HG02973 (cell line): ENCODE measurements around the gene CAT.

Experiments used
- ATAC-seq: cut with Tn5 transposase; IDR thresholded peaks from one replicate; pipeline ENCODE4 v1.9.1; 2021; ENCODE audit warnings: moderate library complexity; ENCODE audit not compliant: unreplicated experiment

The CAT gene

GRCh38 chr11:34458525-34458924, 19.8 kb downstream of the CAT start:
- ATAC-seq = no peak

DNA sequence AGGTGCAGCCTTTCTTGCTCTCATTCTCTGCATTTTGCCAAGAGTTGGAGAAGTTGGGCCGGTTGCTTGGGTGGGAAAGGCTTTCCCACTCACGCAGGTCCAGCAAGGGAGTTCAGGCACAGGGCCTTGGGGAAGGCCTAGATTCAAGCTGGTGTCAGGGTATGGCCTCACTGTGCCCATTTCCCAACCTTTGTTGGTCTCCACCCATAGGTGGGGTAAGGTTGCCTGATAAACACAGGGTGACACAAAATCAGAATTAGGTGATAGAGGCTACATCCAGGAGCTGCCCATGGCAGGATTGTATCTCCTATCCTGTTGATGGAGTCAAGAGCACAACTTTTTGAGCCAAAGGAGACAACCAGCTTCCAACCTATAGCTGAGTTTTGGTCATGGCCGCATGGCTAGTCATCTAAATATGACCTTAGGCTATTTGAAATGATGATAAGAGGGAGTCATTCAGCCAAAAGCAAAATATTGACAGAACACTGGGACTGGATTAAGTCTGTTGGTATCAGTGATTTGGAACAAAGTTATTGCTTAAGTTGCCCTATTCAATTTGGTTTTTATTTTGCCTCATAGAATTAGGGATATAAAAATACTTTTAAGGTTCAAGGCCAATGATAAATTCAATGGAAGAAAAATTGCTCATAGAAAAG, 20.9 kb downstream of the CAT start:
- no peak for ATAC-seq

GRCh38 chr11:34460278-34460677, 21.5 kb downstream of the CAT start:
- ATAC-seq = no peak

DNA sequence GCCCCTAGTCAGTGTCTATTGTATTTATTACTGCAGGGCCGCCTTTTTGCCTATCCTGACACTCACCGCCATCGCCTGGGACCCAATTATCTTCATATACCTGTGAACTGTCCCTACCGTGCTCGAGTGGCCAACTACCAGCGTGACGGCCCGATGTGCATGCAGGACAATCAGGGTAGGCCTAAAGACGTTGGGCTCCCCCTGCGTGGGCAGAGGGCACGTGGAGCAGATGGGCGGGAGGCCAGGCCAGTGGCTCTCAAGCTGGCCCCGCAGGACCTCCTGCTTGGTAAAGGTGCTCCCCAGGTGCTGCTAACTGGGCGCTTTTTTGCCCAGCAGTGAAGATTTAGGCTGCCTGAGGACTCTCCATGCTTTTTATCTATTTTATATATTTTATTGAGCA, 22.5 kb downstream of the CAT start:
- no peak for ATAC-seq

DNA sequence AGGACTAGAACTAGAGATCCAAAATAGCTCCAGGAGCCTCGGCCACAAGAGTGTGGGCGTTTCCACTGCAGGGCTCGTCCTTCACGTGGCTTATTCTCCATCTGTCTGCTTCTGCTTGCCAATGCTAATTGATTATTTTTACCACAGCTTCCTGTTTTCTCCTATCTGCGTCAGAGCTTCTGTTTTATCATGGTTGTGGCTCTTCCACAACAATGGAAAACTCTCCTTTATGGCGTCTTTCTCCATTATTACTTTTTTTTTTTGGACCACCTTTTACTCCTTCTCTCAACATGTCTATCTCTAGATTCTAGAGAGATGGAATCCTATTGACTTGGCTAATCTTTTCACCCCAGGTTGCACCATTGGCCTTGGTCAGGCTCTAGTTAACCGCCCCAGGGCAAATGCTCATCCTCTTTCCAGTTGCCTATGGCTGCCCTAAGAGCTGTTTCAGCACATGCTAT, 25.9 kb downstream of the CAT start:
- no peak for ATAC-seq

GRCh38 chr11:34466802-34467488, 28.2 kb downstream of the CAT start:
- no peak for ATAC-seq

DNA sequence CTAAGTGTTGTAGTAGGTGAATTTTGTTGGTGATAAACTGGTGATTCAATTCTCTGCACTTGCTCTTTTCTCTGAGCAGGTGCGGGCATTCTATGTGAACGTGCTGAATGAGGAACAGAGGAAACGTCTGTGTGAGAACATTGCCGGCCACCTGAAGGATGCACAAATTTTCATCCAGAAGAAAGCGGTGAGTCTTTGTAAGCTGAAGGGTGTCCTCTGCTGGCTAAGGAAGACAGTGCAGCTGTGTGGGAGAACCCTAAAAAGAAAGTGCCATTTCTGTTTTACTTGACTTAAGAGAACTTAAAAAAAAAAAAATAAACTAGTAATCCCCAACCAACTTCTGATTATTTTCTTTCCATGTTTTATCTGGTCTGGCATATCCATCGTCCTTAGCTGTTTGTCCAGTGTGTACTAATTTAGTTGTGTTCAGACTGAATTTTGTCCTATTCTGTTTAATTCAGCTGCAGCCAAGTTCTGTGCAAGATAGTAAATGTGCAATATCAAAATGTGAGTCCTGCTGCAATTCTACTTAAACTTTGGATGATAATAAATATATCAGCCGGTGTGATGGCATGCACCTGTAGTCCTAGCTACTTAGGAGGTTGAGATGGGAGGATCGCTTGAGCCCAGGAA, 29.6 kb downstream of the CAT start:
- ATAC-seq = peak; percentile 59

DNA sequence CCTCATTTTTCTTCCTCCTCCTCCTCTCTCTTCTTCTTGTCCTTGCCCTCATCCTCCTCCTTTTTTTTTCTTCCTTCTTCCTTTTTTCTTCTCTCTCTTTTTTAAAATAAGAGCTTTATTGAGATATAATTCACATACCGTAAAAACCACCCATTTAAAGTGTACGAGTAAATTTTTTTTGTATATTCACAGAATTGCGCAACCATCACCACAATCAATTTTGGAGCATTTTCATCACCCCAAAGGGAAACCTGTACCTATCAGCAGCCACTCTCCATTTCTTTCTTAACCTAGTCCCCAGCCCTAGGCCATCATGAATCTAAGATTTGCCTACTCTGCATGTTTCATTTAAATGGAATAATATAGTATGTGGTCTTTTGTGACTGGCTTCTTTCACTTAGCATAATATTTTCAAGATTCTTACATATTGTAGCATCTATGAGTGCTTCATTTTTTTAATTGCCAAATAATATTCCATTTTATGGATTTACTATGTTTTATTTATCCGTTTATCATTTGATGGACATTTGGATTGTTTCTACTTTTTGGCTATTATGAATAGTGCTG, 35.0 kb downstream of the CAT start:
- ATAC-seq = no peak

GRCh38 chr11:34475656-34476055, 36.9 kb downstream of the CAT start:
- ATAC-seq = no peak

DNA sequence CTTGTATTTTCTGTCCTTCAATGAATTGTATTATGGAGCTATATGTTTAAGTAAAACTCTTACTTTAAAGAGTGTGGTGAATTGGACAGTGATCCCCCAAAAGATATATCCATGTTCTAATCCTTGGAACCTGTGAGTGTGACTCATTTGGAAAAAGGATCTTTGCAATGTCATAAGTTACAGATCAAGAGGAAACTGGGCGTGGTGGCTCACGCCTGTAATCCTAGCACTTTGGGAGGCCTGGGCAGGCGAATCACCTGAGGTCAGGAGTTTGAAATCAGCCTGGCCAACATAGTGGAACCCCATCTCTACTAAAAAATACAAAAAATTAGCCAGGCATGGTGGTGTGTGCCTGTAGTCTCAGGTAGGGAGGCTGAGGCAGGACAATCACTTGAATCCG, 38.1 kb downstream of the CAT start:
- no peak for ATAC-seq

DNA sequence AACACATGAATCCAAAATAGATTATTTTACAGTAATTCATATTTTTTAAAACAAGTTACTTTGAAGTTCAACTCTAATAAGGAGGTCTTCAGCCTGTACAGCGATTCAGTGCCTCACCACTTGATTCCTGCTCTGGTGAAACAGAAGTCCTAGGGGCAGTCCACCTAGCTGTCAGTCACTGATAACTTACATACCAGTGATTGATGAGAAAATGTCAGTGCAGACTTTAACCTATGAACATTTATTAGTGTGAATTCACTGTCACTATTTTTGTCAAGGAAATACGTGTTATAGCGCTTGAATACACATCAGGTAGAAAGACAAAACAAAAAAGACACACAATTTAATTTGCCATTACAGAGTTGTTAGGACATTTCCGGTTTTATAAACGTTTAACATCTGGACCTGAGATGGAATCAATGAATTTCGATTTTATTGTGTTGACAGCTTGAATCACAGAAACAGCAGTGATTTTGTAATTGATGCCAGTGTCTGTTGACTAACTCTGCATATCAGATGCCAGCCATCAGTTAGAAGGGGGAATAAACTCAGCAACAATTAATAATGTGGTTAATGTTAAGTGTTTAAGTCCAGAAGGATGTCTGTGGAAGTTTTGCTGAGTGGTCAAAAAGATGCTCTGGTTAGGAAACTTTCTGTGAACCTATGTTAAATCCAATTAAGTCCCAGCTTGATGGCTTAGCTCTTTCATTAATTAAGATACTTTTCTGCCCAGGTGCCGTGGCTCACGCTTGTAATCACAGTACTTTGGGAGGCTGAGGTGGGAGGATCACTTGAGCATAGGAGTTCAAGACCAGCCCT, 40.3 kb downstream of the CAT start:
- no peak for ATAC-seq

GRCh38 chr11:34480314-34480713, 41.6 kb downstream of the CAT start:
- no peak for ATAC-seq

DNA sequence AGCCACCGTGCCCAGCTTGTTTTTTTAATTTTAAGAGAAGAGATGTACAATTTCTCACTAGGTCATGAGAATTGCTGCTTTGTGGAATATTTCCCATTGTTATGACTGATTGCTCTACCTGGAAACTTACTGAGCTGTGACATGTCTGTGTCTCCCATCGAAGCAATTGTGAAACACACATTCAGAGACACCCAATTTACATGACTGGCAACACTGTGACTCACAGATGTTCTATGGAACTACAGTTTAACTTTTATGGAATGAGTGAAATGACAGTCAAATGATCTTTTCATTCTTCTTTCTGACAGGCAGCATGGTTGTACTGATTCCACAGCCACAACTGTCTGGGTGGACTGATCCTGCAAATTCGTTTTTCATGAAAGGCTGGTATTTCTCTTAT, 42.6 kb downstream of the CAT start:
- no peak for ATAC-seq

DNA sequence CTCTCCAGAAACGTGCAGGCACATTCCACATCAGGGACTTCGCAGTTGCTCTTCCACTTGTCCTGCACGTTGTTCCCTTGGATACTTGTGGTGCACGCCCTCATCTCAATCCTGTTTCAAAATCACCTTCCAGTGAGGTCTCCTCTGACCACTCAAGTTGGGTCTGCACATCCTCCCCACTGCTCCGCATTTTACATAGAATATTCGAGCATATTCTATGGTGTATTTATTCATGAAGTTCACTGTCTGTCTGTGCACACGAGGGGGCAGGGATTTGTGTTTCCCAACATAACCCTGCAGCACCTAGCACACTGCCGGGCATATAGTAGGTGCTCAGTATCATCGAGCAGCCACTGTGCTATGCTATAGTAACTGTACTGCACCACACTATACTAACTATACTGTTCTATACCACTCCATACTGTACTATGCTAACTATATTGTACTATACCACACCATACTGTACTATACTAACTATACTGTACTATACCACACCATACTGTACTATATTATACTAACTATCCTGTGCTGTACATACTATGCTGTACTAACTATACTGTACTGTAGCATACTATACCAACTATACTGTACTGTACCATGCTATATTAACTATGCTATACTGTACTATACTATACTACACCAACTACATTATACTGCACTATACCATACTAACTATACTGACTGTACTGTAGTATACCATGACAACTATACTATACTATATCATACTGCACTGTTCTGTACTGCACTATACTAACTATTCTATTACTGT, 44.6 kb downstream of the CAT start:
- ATAC-seq = no peak

DNA sequence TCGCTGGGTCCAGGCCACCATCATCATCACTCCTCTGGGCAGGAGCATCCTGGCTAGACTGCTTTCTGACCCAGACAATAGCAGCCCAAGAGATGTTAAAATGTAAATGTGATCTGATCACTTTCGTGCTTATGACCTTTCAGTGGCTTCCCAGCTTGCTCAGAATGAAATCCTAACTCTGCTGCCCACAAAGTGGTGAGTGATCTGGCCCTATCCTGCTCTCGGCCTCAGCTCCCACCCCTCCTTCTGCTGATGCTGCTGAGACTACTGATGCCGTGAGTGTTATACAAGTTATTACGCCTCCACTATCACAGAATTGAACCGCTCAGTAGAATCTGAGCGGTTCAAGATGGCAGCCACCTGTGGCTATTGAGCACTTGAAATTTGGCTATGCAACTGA, 48.7 kb downstream of the CAT start:
- no peak for ATAC-seq

DNA sequence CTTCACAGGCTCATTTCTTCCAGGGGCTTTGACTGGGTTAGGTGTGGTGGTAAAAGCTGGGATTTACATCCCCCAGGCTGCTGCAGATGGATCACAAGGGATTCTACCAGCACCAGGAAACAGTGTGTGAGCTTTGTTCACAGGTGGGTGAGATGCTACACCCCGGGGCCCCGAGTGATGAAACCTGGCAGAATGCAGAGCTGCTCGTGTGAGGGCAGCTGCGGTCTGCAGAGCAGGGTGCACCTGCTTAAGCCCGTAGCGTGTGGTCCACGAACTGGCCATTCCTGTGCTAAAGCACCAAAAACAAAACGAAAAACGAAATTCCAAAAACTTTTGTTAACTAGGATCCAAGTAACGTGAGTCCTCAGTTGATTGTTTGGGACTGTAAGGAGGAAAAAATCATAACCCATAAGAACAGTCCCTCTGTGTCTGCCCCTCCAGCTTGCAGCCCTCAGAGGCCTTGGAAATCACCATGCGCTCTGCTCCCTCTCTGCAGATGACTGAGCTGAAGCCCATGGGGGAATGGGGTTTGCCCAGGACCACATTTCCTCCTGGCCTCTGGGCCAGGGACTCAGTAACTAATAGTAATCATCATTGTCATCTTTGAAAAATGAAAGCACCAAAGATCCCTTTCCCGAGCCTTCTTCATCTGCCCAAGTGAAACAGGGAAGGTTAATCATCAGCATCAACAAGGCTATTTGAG, 50.3 kb downstream of the CAT start:
- ATAC-seq = no peak

DNA sequence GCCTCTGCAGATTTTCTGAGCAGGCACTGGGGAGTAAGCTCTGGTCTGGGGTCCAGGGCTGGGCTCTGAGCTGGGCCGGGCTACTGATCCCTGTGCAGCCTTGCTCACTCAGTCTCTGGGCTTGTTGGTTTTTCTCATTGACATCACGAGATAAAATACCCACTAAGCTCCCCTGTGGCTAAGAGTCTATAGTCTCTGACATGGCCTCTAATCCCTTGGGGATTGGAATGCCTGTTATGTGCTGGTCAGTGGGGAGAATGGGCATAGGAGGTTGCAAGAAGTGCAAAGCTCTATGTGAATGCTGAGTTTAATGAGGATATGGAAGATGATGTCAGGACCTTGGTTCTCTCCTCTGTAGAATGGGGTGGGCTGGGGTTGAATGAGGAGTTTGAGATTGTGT, 51.6 kb downstream of the CAT start:
- no peak for ATAC-seq

- ATAC-seq = no peak
These were observed 54.2 kb downstream of the CAT start for GRCh38 chr11:34492806-34493414.

DNA sequence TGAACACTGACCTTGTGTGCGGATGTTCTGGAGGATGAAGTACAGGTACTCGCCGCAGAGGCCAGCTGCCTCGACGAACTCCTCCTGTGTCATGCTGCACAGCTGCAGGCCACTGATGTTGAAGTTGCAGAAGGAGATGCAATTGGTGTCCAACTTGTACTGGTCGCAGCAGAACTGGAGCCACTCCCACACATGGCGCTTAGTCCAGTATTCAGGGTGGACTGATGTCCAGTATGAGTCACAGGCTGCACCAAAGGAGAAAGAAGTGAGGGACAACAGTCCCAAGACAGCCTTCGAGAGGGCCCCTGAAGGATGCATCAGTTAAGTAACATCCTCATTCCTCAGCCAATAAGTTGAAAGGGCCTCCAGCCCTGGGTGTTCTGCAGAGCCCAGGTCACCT, 54.7 kb downstream of the CAT start:
- no peak for ATAC-seq
